Peyer's patch (tissue), 4 donors: Measurements from ENCODE around the gene NCS1. TPM values are rescaled to one million over a fixed set of nuclear protein-coding genes. Genes with fewer than 3 reads are reported as not detected.
A peak's percentile ranks its signal among the peaks of the same experiment; 100 is the strongest.

Source experiments
- DNase-seq, 3 donors: peaks; one replicate each; pipeline ENCODE4 v3.0.0-alpha.2; 2017 to 2019
- H3K27ac ChIP-seq, 4 donors: fragments of 200-600 bp; sonication (generic); one replicate each; pipeline ENCODE4 v1.5.1; 2016 to 2019
- H3K27me3 ChIP-seq, 2 donors: fragments of 200-600 bp; sonication (generic); one replicate each; pipeline ENCODE4 v1.5.1; 2019
- H3K36me3 ChIP-seq, 3 donors: fragments of 200-600 bp; sonication (generic); one replicate each; pipeline ENCODE4 v1.5.1; 2016 to 2019
- H3K4me1 ChIP-seq, 4 donors: fragments of 200-600 bp; sonication (generic); one replicate each; pipeline ENCODE4 v1.5.1; 2016 to 2019
- H3K4me3 ChIP-seq, 4 donors: fragments of 200-600 bp; sonication (generic); 1 replicate in 3 of 4; 2 replicates in 1 of 4; pipeline ENCODE4 v1.5.1; 2016 to 2019; ENCODE audit warnings: mild to moderate bottlenecking in 1 of 4
- H3K9me3 ChIP-seq, 4 donors: fragments of 200-600 bp; sonication (generic); one replicate each; pipeline ENCODE4 v1.5.1; 2016 to 2019; ENCODE audit warnings: mild to moderate bottlenecking in 1 of 4
- CTCF ChIP-seq, 6 experiments: fragments of 450-650 bp in 4 of 6; fragments of 200-600 bp in 2 of 6; sonication (generic) in 1 of 6; IDR thresholded peaks; one replicate each; pipeline ENCODE4 v1.5.1; 2017 to 2019; ENCODE audit warnings: antibody characterized with exemption in 6 of 6, mild to moderate bottlenecking in 3 of 6, moderate library complexity in 1 of 6
- POLR2A ChIP-seq, 2 donors: fragments of 450-650 bp; IDR thresholded peaks; one replicate each; pipeline ENCODE4 v1.5.1; 2017; ENCODE audit warnings: antibody characterized with exemption in 2 of 2, mild to moderate bottlenecking in 2 of 2, moderate library complexity in 2 of 2
- total RNA-seq, 4 donors: library from RNA; depleted of rRNA; stranded (reverse); fragments of >200 nt; gene quantifications; one replicate each; pipeline ENCODE4 v1.1.0, GENCODE V29; 2016

Gene NCS1
- total RNA-seq, 4 donors from 2014 or later = 0.70 to 6.6 (median 4.1) TPM

GRCh38 chr9:130171226-130172148, 717 bp upstream of the NCS1 start:
- H3K27me3 ChIP-seq = peaks cover 0 to 7% of the 10 kb centered on the region in 2 donors
- no peak for DNase-seq
- peak overlapping the region in 2 of 4 donors; percentile 31 to 35 for H3K27ac ChIP-seq
- peaks cover 0 to 13% (median 4%) of the 10 kb centered on the region in 4 donors for H3K4me1 ChIP-seq
- no peaks in the 10 kb centered on the region for H3K36me3 ChIP-seq
- peak overlapping the region; percentile 19 to 55 (median 48) for H3K4me3 ChIP-seq
- no peaks in the 10 kb centered on the region for H3K9me3 ChIP-seq
- TF ChIP-seq POLR2A (IDR thresholded peaks at IDR 0.05) (no peak), CTCF (IDR thresholded peaks at IDR 0.05) (no peak)

DNA sequence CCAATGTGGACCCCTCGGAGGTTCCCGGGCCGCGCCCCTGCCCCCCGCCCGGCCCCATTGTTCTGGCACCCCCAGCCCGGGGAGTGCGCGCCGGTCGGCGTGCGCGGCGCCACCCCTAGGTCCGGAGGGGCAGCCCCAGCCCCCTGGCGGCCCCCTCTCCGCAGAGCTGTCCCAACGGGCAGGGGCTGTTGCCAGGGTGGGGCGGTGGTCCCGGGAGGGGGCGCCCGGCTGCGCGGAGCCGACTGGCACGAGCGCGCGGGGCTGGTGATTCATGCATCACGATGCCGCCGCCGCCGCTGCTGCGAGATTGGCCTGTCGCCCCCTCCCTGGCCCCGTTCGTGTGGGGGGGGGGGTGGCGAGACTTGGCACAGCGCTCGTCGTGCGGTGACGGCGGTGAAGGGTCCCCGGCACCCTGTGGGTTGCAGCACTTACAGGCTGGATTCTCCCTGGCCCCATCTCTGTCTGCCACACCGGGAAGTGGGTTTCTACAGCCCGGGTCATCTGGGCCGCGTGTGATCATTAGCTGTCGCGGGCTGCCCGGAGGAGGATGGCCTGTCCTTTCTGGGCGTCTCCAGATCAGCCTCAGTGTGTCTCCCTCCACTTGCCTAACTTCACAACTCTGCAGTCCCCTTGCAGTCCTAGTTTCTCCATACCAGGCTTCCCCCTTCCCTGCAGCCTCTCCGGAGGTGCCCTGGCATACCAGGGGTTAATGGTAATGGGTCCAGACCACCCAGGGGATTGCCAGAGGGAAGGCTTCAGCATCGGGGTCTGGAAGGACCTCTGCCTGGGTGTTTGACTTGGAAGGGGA, 858 bp downstream of the NCS1 start:
- TF ChIP-seq CTCF (IDR thresholded peaks at IDR 0.05) (no peak), POLR2A (IDR thresholded peaks at IDR 0.05) (no peak)
- Histone ChIP-seq H3K4me1 (peaks cover 0 to 13% (median 4%) of the 10 kb centered on the region in 4 donors), H3K4me3 (peak overlapping the region; percentile 34 to 65 (median 50)), H3K36me3 (no peaks in the 10 kb centered on the region), H3K27me3 (peaks cover 0 to 7% of the 10 kb centered on the region in 2 donors), H3K27ac (peak overlapping the region in 3 of 4 donors; percentile 46 to 82 (median 50)), H3K9me3 (no peaks in the 10 kb centered on the region)
- DNase-seq = no peak

GRCh38 chr9:130173666-130173983, 1.4 kb downstream of the NCS1 start:
- peak overlapping the region in 2 of 4 donors; percentile 50 to 82 for H3K27ac ChIP-seq
- H3K27me3 ChIP-seq = peaks cover 0 to 7% of the 10 kb centered on the region in 2 donors
- no peaks in the 10 kb centered on the region for H3K9me3 ChIP-seq
- no peak for DNase-seq
- peak overlapping the region in 3 of 4 donors; percentile 44 to 65 (median 57) for H3K4me3 ChIP-seq
- no peaks in the 10 kb centered on the region for H3K36me3 ChIP-seq
- H3K4me1 ChIP-seq = peaks cover 0 to 13% (median 4%) of the 10 kb centered on the region in 4 donors
- TF ChIP-seq POLR2A (IDR thresholded peaks at IDR 0.05) = no peak
- no peak for TF ChIP-seq CTCF (IDR thresholded peaks at IDR 0.05)

- Histone ChIP-seq H3K36me3 (no peaks in the 10 kb centered on the region), H3K4me3 (no peak overlapping the region), H3K9me3 (no peaks in the 10 kb centered on the region), H3K4me1 (peaks cover 0 to 13% (median 4%) of the 10 kb centered on the region in 4 donors), H3K27ac (peak overlapping the region in 2 of 4 donors; percentile 50 to 82), H3K27me3 (peaks cover 0 to 7% of the 10 kb centered on the region in 2 donors)
- DNase-seq = no peak
- no peak for TF ChIP-seq POLR2A (IDR thresholded peaks at IDR 0.05)
- TF ChIP-seq CTCF (IDR thresholded peaks at IDR 0.05) = no peak
Measured at GRCh38 chr9:130174025-130174424, 1.8 kb downstream of the NCS1 start.

DNA sequence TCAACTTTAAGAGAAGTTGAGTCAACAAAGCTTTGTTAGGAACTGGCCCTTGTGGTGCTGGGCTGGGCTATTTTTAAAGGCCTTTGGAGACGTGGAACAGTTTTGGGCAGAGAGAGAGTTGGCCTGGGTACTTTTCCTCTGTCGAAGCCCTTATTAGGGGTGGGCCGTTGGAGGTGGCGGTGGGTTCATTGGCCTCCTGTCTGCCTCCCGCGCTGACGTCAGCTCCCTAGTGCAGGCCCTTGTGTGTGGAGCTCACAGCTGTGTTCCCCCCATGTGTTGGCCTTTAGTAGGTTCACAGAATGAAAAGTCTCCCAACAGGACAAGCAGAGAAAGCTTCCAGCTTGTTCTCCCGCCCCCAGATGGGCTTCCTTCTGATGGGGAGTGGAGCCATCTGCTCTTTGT, 2.7 kb downstream of the NCS1 start:
- TF ChIP-seq CTCF (IDR thresholded peaks at IDR 0.05) (no peak), POLR2A (IDR thresholded peaks at IDR 0.05) (no peak)
- Histone ChIP-seq H3K27me3 (peaks cover 0 to 7% of the 10 kb centered on the region in 2 donors), H3K27ac (peak overlapping the region in 1 of 4 donors; percentile 82), H3K36me3 (no peaks in the 10 kb centered on the region), H3K9me3 (no peaks in the 10 kb centered on the region), H3K4me3 (no peak overlapping the region), H3K4me1 (peaks cover 0 to 13% (median 4%) of the 10 kb centered on the region in 4 donors)
- DNase-seq = no peak
